Heart left ventricle (tissue), 13 donors: Measurements from ENCODE around the gene MGAT3.
"Not testable (repeated sequence)": the region's sequence is repeated elsewhere in the genome, so short reads cannot be mapped to it uniquely, and the experiment has no call there.

Experiments
- CTCF ChIP-seq, 12 donors: fragments of 200-600 bp; sonication (generic) in 4 of 12; IDR thresholded peaks; one replicate each; pipeline versions ENCODE4 v1.5.0 to v1.8.0; 2018 to 2022; ENCODE audit warnings: antibody characterized with exemption in 12 of 12, mild to moderate bottlenecking in 5 of 12
- POLR2A ChIP-seq, 2 donors: fragments of 450-650 bp; IDR thresholded peaks; one replicate each; pipeline ENCODE4 v1.6.1; 2017; ENCODE audit warnings: antibody characterized with exemption in 2 of 2, mild to moderate bottlenecking in 2 of 2, moderate library complexity in 2 of 2
- donor health status: ischemic (EF 13 %, LVEDD 7.1; RV severe dilation, severe dysfunction).
- donor health status: DM: no; HTN: yes; CAD: no.
- donor health status: DM: no; HTN: no; CAD: no.
- donor health status: ischemic (EF 25% LVEDD 6.9; RV normal size, moderate dysfunction).
- donor health status: ischemic (EF 25% LVEDD 5.7; RV mildly dilated, moderate dysfunction).
- donor health status: ischemic (EF 35%, LVEDD 5.7; RV mildly dilated, moderate dysfunction).
- donor health status: nonischemic (EF 11% LVEDD 7.7; RV severe dilation, severe dysfunction).
- donor health status: DM: yes; HTN: yes; CAD: no.
- donor health status: PGD.
- donor health status: ischemic (EF 29% LVEDD 5.4; RV normal size, mild dysfunction).
- donor health status: nonischemic (EF 23%, LVEDD 6.1; RV moderate dilation, normal function).

GRCh38 chr22:39413204-39413603, 43.6 kb upstream of the MGAT3 start:
- not testable (repeated sequence) for TF ChIP-seq CTCF, POLR2A (IDR thresholded peaks at IDR 0.05)
